HepG2 (cell line): Measurements from ENCODE around the gene IAPP. TPM values are rescaled to one million over a fixed set of nuclear protein-coding genes. Genes with fewer than 3 reads are reported as not detected.
"Not testable (repeated sequence)": the region's sequence is repeated elsewhere in the genome, so short reads cannot be mapped to it uniquely, and the experiment has no call there.

Source experiments
- ATAC-seq: fragments of 200-7000 bp; cut with Tn5 transposase; 3 replicates; pipeline ENCODE4 v1.9.1; 2020; ENCODE audit warnings: mild to moderate bottlenecking, moderate library complexity
- BruUV-seq: library from RNA; stranded (reverse); fragments of 400-500 nt; replicated peaks from 2 replicates; lab custom pipeline; 2021; lab: Mats Ljungman, UMichigan
- CTCF ChIA-PET: fragments of 300-600 bp; formaldehyde crosslinking; extraction: SDS; loops from one replicate; lab custom pipeline; 2021; ENCODE audit warnings: low total read pairs, inconsistent platforms, low intra/inter-chr PET ratio; lab: Yijun Ruan, JAX
- POLR2A ChIA-PET: fragments of 350-600 bp; sonication (Branson Sonifier 250); formaldehyde crosslinking; loops from one replicate; lab custom pipeline; 2020; ENCODE audit warnings: antibody characterized with exemption, inconsistent platforms; lab: Yijun Ruan, JAX
- DNase-seq: peaks from one replicate; pipeline ENCODE4 v3.0.0-alpha.2; 2015; ENCODE audit warnings: low spot score
- FAIRE-seq: peaks from 3 replicates; lab custom pipeline; 2011; peaks lifted over from hg19 to GRCh38; lab: Jason Lieb, UNC
- H2AFZ ChIP-seq: one replicate; pipeline ENCODE4 v1.6.1; 2011; ENCODE audit warnings: low read length, inconsistent platforms
- H3K27ac ChIP-seq: fragments of 300-600 bp; 3 replicates; pipeline ENCODE4 v1.8.0; 2011; ENCODE audit warnings: mixed run types, mild to moderate bottlenecking, mixed read lengths, low read length, inconsistent platforms; ENCODE audit not compliant: insufficient read depth; ENCODE audit errors: extremely low read length
- H3K27me3 ChIP-seq, 2 experiments: fragments of 200-600 bp in 1 of 2; 2 replicates in 1 of 2; 3 replicates in 1 of 2; pipeline versions ENCODE4 v1.6.0 to v1.8.0; 2011; ENCODE audit warnings: low read length in 2 of 2, mild to moderate bottlenecking in 2 of 2, moderate library complexity in 2 of 2, inconsistent platforms in 1 of 2; ENCODE audit not compliant: insufficient read depth in 2 of 2, control insufficient read depth in 1 of 2
- H3K36me3 ChIP-seq, 2 experiments: fragments of 200-600 bp in 1 of 2; replicated peaks in 1 of 2; 2 replicates in 1 of 2; 3 replicates in 1 of 2; pipeline versions ENCODE4 v1.5.1 to v1.8.0; 2011; ENCODE audit warnings: low read length in 2 of 2, inconsistent platforms in 1 of 2; ENCODE audit not compliant: insufficient read depth in 2 of 2, control insufficient read depth in 1 of 2
- H3K4me1 ChIP-seq: 2 replicates; pipeline ENCODE4 v1.5.1; 2012; ENCODE audit warnings: low read length, inconsistent platforms; ENCODE audit not compliant: insufficient read depth
- H3K4me2 ChIP-seq: 2 replicates; pipeline ENCODE4 v1.6.0; 2011; ENCODE audit warnings: low read depth, low read length, inconsistent platforms
- H3K4me3 ChIP-seq, 3 experiments: fragments of 200-600 bp in 1 of 3; sonication (generic), shearing (Covaris generic) in 1 of 3; replicated peaks in 1 of 3; 2 replicates each; pipeline ENCODE4 v1.5.1; 2011 to 2016; ENCODE audit warnings: low read length in 3 of 3, inconsistent platforms in 2 of 3, low read depth in 2 of 3, mild to moderate bottlenecking in 2 of 3, control low read depth in 1 of 3, mixed read lengths in 1 of 3; ENCODE audit not compliant: insufficient read depth in 1 of 3
- H3K79me2 ChIP-seq: one replicate; pipeline ENCODE4 v1.6.1; 2011; ENCODE audit warnings: low read length, inconsistent platforms; ENCODE audit not compliant: insufficient read depth
- H3K9ac ChIP-seq: 2 replicates; pipeline ENCODE4 v1.6.0; 2011; ENCODE audit warnings: mild to moderate bottlenecking, low read depth, low read length, inconsistent platforms; ENCODE audit not compliant: insufficient read depth
- H3K9me3 ChIP-seq: 2 replicates; pipeline ENCODE4 v1.5.1; 2012; ENCODE audit warnings: mild to moderate bottlenecking, low read length
- H4K20me1 ChIP-seq: 2 replicates; pipeline ENCODE4 v1.6.0; 2011; ENCODE audit warnings: inconsistent platforms, mild to moderate bottlenecking, low read length, moderate library complexity; ENCODE audit not compliant: insufficient read depth
- TRIM22 ChIP-seq: fragments of 450-650 bp; IDR thresholded peaks from 2 replicates; pipeline ENCODE4 v1.6.1; 2017
- ZFYVE20 ChIP-seq: sonication (generic); formaldehyde crosslinking; IDR thresholded peaks from 2 replicates; pipeline ENCODE4 v1.8.0; 2023; ENCODE audit warnings: low read depth, mild to moderate bottlenecking, moderate library complexity, missing genetic modification reagents, borderline replicate concordance
- ZNF281 ChIP-seq: sonication (generic); formaldehyde crosslinking; IDR thresholded peaks from 2 replicates; pipeline ENCODE4 v1.4.0; 2020; ENCODE audit warnings: missing genetic modification reagents, borderline replicate concordance
- WGBS: methylation state at CpG from one replicate; pipeline ENCODE4 v1.1.6; 2017; ENCODE audit warnings: low lambda C conversion rate; 5-methylcytosine and 5-hydroxymethylcytosine counted together
- in situ Hi-C: cut with HindIII; loops from 2 replicates; pipeline ENCODE4 v1.10.0; 2017; ENCODE audit warnings: low pct_unique_long_range_greater_than_20kb; ENCODE audit not compliant: extremely low pct_ligation_motif_present
- intact Hi-C: fragments of 100-400 bp; cut with micrococcal nuclease; formaldehyde crosslinking; loops from one replicate; pipeline ENCODE4 v1.10.0; 2022; ENCODE audit not compliant: unreplicated experiment
- polyA plus RNA-seq, 8 experiments: library from polyadenylated mRNA; depleted of rRNA in 3 of 8; stranded (reverse) in 7 of 8; unstranded in 1 of 8; fragments of >200 nt; fragmentation: Illumina TruSeq in 4 of 8; extraction: Trizol in 4 of 8; gene quantifications; 2 replicates each; pipeline versions ENCODE4 v1.2.1 to v1.2.3, GENCODE V29; 2011 to 2016; ENCODE audit warnings: low read depth in 4 of 8, missing spikeins in 1 of 8, mixed read lengths in 1 of 8; ENCODE audit not compliant: insufficient read depth in 1 of 8
- total RNA-seq, 5 experiments: library from RNA; depleted of rRNA; stranded (reverse); fragments of >200 nt; fragmentation: Illumina TruSeq; extraction: Trizol; gene quantifications; 2 replicates each; pipeline ENCODE4 v1.2.3, GENCODE V29; 2016; ENCODE audit warnings: low read depth in 1 of 5

Gene IAPP
- total and polyA plus RNA-seq, 2 of the 13 experiments (the other 11 are each of a cell fraction or from before 2014, with no cell fraction given), result not detected

GRCh38 chr12:21392384-21392783 lies 19.7 kb downstream of the IAPP start:
- Histone ChIP-seq H3K4me3 (no peak overlapping the region), H3K36me3 (no peaks in the 10 kb centered on the region), H3K4me2 (no peak overlapping the region), H3K79me2 (no peaks in the 10 kb centered on the region), H2AFZ (no peak overlapping the region), H3K27ac (no peak overlapping the region), H3K4me1 (no peaks in the 10 kb centered on the region), H3K9ac (no peak overlapping the region), H4K20me1 (no peaks in the 10 kb centered on the region), H3K27me3 (no peaks in the 10 kb centered on the region), H3K9me3 (no peaks in the 10 kb centered on the region)
- FAIRE-seq (no peak), ATAC-seq (no peak), DNase-seq (no peak)
- in situ Hi-C loops, result no loop called here
- POLR2A ChIA-PET, result no interaction called here
- CTCF ChIA-PET, result no interaction called here
- BruUV-seq, result no TSS peak
- WGBS, result 0% methylated on average over 1 of the region's 1 CpG
- intact Hi-C loops, result no loop called here
- TF ChIP-seq TRIM22 (no peak), ZFYVE20 (CRISPR knock-in tag) (no peak)

GRCh38 chr12:21394828-21395626 lies 22.3 kb downstream of the IAPP start:
- BruUV-seq, H3K4me3 ChIP-seq, H3K9me3 ChIP-seq, H4K20me1 ChIP-seq, FAIRE-seq, H3K4me1 ChIP-seq, in situ Hi-C loops, H3K4me2 ChIP-seq, H2AFZ ChIP-seq, intact Hi-C loops, H3K27ac ChIP-seq, POLR2A ChIA-PET, H3K9ac ChIP-seq, CTCF ChIA-PET, H3K36me3 ChIP-seq, H3K27me3 ChIP-seq, H3K79me2 ChIP-seq, DNase-seq, ATAC-seq: not testable (repeated sequence)
- WGBS, result 68% methylated on average over 19 of the region's 28 CpGs
- peak; percentile 31; the same call in 1 of the 2 replicates for TF ChIP-seq ZNF281 (CRISPR knock-in tag)
